IMR-90 (cell line): ENCODE measurements around the gene IFNLR1. TPM values are rescaled to one million over a fixed set of nuclear protein-coding genes. Genes with fewer than 3 reads are reported as not detected.

ENCODE experiments used
- ATAC-seq: fragments of 200-7000 bp; cut with Tn5 transposase; 2 replicates; pipeline ENCODE4 v1.9.1; 2020; ENCODE audit warnings: low read depth, mild to moderate bottlenecking, moderate library complexity
- BruUV-seq: library from RNA; stranded (reverse); fragments of 400-500 nt; replicated peaks from 2 replicates; lab custom pipeline; 2021; lab: Mats Ljungman, UMichigan
- CTCF ChIA-PET: fragments of 300-600 bp; formaldehyde crosslinking; extraction: SDS; loops from one replicate; lab custom pipeline; 2021; ENCODE audit warnings: antibody characterized with exemption; lab: Yijun Ruan, JAX
- POLR2A ChIA-PET: fragments of 300-600 bp; sonication (Branson Sonifier 250); formaldehyde crosslinking; loops from one replicate; lab custom pipeline; 2022; ENCODE audit warnings: antibody characterized with exemption; ENCODE audit not compliant: unreplicated experiment; lab: Charles Lee
- DNase-seq: peaks from one replicate; pipeline ENCODE4 v3.0.0; 2013
- H2AFZ ChIP-seq: replicated peaks from 2 replicates; pipeline ENCODE3; 2013; ENCODE audit warnings: low read length, mild to moderate bottlenecking; ENCODE audit not compliant: poor library complexity
- H2AK5ac ChIP-seq: 2 replicates; pipeline ENCODE4 v1.6.1; 2013; ENCODE audit warnings: low read depth, low read length, inconsistent platforms
- H2AK9ac ChIP-seq: replicated peaks from 2 replicates; pipeline ENCODE3; 2013; ENCODE audit warnings: mild to moderate bottlenecking, low read depth, low read length, moderate library complexity; ENCODE audit not compliant: poor library complexity
- H2BK120ac ChIP-seq: 2 replicates; pipeline ENCODE4 v1.6.1; 2013; ENCODE audit warnings: low read depth, low read length, inconsistent platforms
- H2BK15ac ChIP-seq: 3 replicates; pipeline ENCODE4 v1.6.1; 2013; ENCODE audit warnings: low read depth, low read length, inconsistent platforms
- H2BK20ac ChIP-seq: 2 replicates; pipeline ENCODE4 v1.6.1; 2013; ENCODE audit warnings: low read depth, mild to moderate bottlenecking, inconsistent platforms, low read length, moderate library complexity
- H2BK5ac ChIP-seq: 2 replicates; pipeline ENCODE4 v1.6.1; 2013; ENCODE audit warnings: mild to moderate bottlenecking, low read depth, low read length, inconsistent platforms; ENCODE audit not compliant: poor library complexity, severe bottlenecking
- H3K14ac ChIP-seq: replicated peaks from 2 replicates; pipeline ENCODE4 v1.6.1; 2013; ENCODE audit warnings: low read depth, low read length, inconsistent platforms
- H3K18ac ChIP-seq: 2 replicates; pipeline ENCODE4 v1.6.1; 2013; ENCODE audit warnings: low read depth, low read length, control low read depth
- H3K23ac ChIP-seq: 2 replicates; pipeline ENCODE4 v1.6.1; 2013; ENCODE audit warnings: low read depth, low read length, inconsistent platforms
- H3K27ac ChIP-seq: 2 replicates; pipeline ENCODE4 v1.5.1; 2013; ENCODE audit warnings: mild to moderate bottlenecking, control low read depth, low read length; ENCODE audit not compliant: insufficient read depth
- H3K27me3 ChIP-seq: 2 replicates; pipeline ENCODE4 v1.6.1; 2013; ENCODE audit warnings: low read length; ENCODE audit not compliant: control insufficient read depth, insufficient read depth
- H3K36me3 ChIP-seq: 2 replicates; pipeline ENCODE4 v1.6.1; 2013; ENCODE audit warnings: low read length, mixed read lengths; ENCODE audit not compliant: control insufficient read depth, insufficient read depth
- H3K4ac ChIP-seq: 2 replicates; pipeline ENCODE4 v1.6.1; 2013; ENCODE audit warnings: low read depth, low read length, inconsistent platforms
- H3K4me1 ChIP-seq: 2 replicates; pipeline ENCODE4 v1.6.1; 2013; ENCODE audit warnings: low read length, mixed read lengths; ENCODE audit not compliant: control insufficient read depth, insufficient read depth
- H3K4me2 ChIP-seq: 2 replicates; pipeline ENCODE4 v1.6.1; 2013; ENCODE audit warnings: low read depth, mild to moderate bottlenecking, control low read depth, low read length, moderate library complexity
- H3K4me3 ChIP-seq: 2 replicates; pipeline ENCODE4 v1.5.1; 2013; ENCODE audit warnings: low read depth, mild to moderate bottlenecking, control low read depth, low read length, moderate library complexity; ENCODE audit not compliant: insufficient read depth
- H3K56ac ChIP-seq: 2 replicates; pipeline ENCODE4 v1.6.1; 2013; ENCODE audit warnings: low read length, inconsistent platforms; ENCODE audit not compliant: insufficient read depth; ENCODE audit errors: extremely low read depth
- H3K79me1 ChIP-seq, 2 experiments: 2 replicates each; pipeline ENCODE4 v1.6.1; 2013; ENCODE audit warnings: low read length in 2 of 2, inconsistent platforms in 1 of 2, low read depth in 1 of 2
- H3K9ac ChIP-seq: 2 replicates; pipeline ENCODE4 v1.6.1; 2013; ENCODE audit warnings: low read depth, low read length, control low read depth
- H3K9me1 ChIP-seq: 2 replicates; pipeline ENCODE4 v1.6.1; 2013; ENCODE audit warnings: low read length, inconsistent platforms; ENCODE audit not compliant: insufficient read depth
- H3K9me3 ChIP-seq: 2 replicates; pipeline ENCODE4 v1.6.1; 2013; ENCODE audit warnings: low read length; ENCODE audit not compliant: control insufficient read depth, insufficient read depth
- H4K20me1 ChIP-seq: 2 replicates; pipeline ENCODE4 v1.6.1; 2013; ENCODE audit warnings: low read length, inconsistent platforms; ENCODE audit not compliant: insufficient read depth
- H4K5ac ChIP-seq: 2 replicates; pipeline ENCODE4 v1.6.1; 2013; ENCODE audit warnings: mild to moderate bottlenecking, low read depth, low read length, control low read depth
- H4K8ac ChIP-seq, 2 experiments: 2 replicates each; pipeline ENCODE4 v1.6.1; 2013; ENCODE audit warnings: low read depth in 2 of 2, low read length in 2 of 2, control low read depth in 1 of 2, inconsistent platforms in 1 of 2
- H4K91ac ChIP-seq: 2 replicates; pipeline ENCODE4 v1.6.1; 2013; ENCODE audit warnings: low read depth, low read length, inconsistent platforms; ENCODE audit not compliant: insufficient read depth
- FOS ChIP-seq: fragments of 150-350 bp; IDR thresholded peaks from 2 replicates; pipeline ENCODE4 v1.6.1; 2016; ENCODE audit warnings: low read depth, low read length
- MXI1 ChIP-seq: IDR thresholded peaks from 2 replicates; pipeline ENCODE4 v1.6.1; 2012; ENCODE audit warnings: low read depth, mild to moderate bottlenecking, low read length, moderate library complexity, borderline replicate concordance
- NFE2L2 ChIP-seq: fragments of 150-350 bp; IDR thresholded peaks from 2 replicates; pipeline ENCODE4 v1.6.1; 2016; ENCODE audit warnings: low read depth, mild to moderate bottlenecking, low read length
- WGBS, 2 experiments: methylation state at CpG; one replicate each; pipeline versions ENCODE4 v1.1.5 to v1.1.7; 2013; ENCODE audit warnings: missing lambda C conversion rate in 2 of 2; ENCODE audit not compliant: insufficient read length in 1 of 2; ENCODE audit errors: extremely low coverage in 2 of 2; 5-methylcytosine and 5-hydroxymethylcytosine counted together
- dilution Hi-C: fragments of 300-500 bp; cut with HindIII; formaldehyde crosslinking; loops from one replicate; pipeline ENCODE4 v1.14.3; 2018; ENCODE audit warnings: low sequenced_read_pairs; ENCODE audit not compliant: unreplicated experiment
- in situ Hi-C: fragments of 300-500 bp; cut with MboI; formaldehyde crosslinking; loops from 3 replicates; pipeline ENCODE4 v1.14.3; 2019; ENCODE audit warnings: low sequenced_read_pairs, inconsistent platforms, mixed read lengths
- intact Hi-C: fragments of 100-400 bp; cut with micrococcal nuclease; formaldehyde crosslinking; loops from 2 replicates; pipeline ENCODE4 v1.10.0; 2022
- polyA plus RNA-seq, 3 experiments: library from polyadenylated mRNA; depleted of rRNA; stranded (reverse); fragments of >200 nt; gene quantifications; 2 replicates each; pipeline ENCODE4 v1.2.3, GENCODE V29; 2012; ENCODE audit warnings: low replicate concordance in 1 of 3
- total RNA-seq: library from RNA; depleted of rRNA; stranded (reverse); fragments of >200 nt; gene quantifications from 2 replicates; pipeline ENCODE4 v1.2.3, GENCODE V29; 2012

The IFNLR1 gene
- total and polyA plus RNA-seq, 2 of the 4 experiments (the other 2 are of a cell fraction): not detected

GRCh38 chr1:24108334-24109165 is 78.5 kb downstream of the IFNLR1 start:
- Histone ChIP-seq H2BK5ac (no peak overlapping the region), H3K23ac (no peak overlapping the region), H2AK5ac (0 out of 2 replicates have a peak overlapping the region, but pooled peaks have one; percentile 16), H2BK20ac (no peak overlapping the region), H3K18ac (no peak overlapping the region), H3K27ac (no peak overlapping the region), H3K36me3 (no peaks in the 10 kb centered on the region), H3K9ac (no peak overlapping the region), H3K14ac (0 out of 2 replicates have a peak overlapping the region, but pooled peaks have one; percentile 40), H3K56ac (no peak overlapping the region), H2BK15ac (no peak overlapping the region), H3K4me3 (no peak overlapping the region), H4K5ac (no peak overlapping the region), H3K79me1 (no peaks in the 10 kb centered on the region), H4K20me1 (no peaks in the 10 kb centered on the region), H3K9me1 (no peaks in the 10 kb centered on the region), H3K4me1 (peaks cover 3% of the 10 kb centered on the region; the same call in 1 of the 2 replicates), H2AK9ac (no peak overlapping the region), H3K4ac (peak overlapping the region; percentile 65; the same call in 1 of the 2 replicates), H2AFZ (peak overlapping the region; percentile 71), H4K91ac (no peak overlapping the region), H4K8ac (no peak overlapping the region), H3K9me3 (no peaks in the 10 kb centered on the region), H3K4me2 (no peak overlapping the region), H3K27me3 (peaks cover 27% of the 10 kb centered on the region), H2BK120ac (no peak overlapping the region)
- intact Hi-C loops: no loop called here
- ATAC-seq (peak; percentile 63), DNase-seq (peak; percentile 69)
- ChIA-PET POLR2A (no interaction called here), CTCF (interaction anchor here (0.5 kb wide), 1 partner anchor 169 kb away, joined by 7 read pairs; no protein-coding TSS in a partner anchor)
- in situ Hi-C loops: no loop called here
- dilution Hi-C loops: no loop called here
- BruUV-seq: no TSS peak
- no peak for TF ChIP-seq MXI1
- no peak for TF ChIP-seq NFE2L2
- TF ChIP-seq FOS: peak; percentile 48; the same call in 1 of the 2 replicates
- WGBS, 2 experiments: 72% methylated on average over 6 of the region's 22 CpGs; no CpG with 5 or more reads in 1 of the 2 experiments
